Esophagus mucosa (tissue), 1 donor: ENCODE results near the gene ILDR2. TPM values are rescaled to one million over a fixed set of nuclear protein-coding genes. Genes with fewer than 3 reads are reported as not detected.
A peak's percentile ranks its signal among the peaks of the same experiment; 100 is the strongest.
"Not testable (repeated sequence)": the region's sequence is repeated elsewhere in the genome, so short reads cannot be mapped to it uniquely, and the experiment has no call there.

ENCODE experiments used
- ATAC-seq: fragments of 200-7000 bp; cut with Tn5 transposase; one replicate; pipeline ENCODE4 v1.9.1; 2020
- total RNA-seq: library from RNA; stranded (reverse); gene quantifications from one replicate; pipeline ENCODE4 v1.2.4, GENCODE V29; 2023
- donor health status: DM: yes; HTN: yes; CAD: no.

The ILDR2 gene
- total RNA-seq, 1 donor from 2014 or later: 0.08 TPM

- ATAC-seq: no peak
Measured at GRCh38 chr1:166884971-166885370, 90.4 kb downstream of the ILDR2 start.

- ATAC-seq: peak; percentile 56
Measured at GRCh38 chr1:166884040-166884642, 91.2 kb downstream of the ILDR2 start.

- ATAC-seq: no peak
Measured at GRCh38 chr1:166882893-166883292, 92.4 kb downstream of the ILDR2 start.

- ATAC-seq: not testable (repeated sequence)
Measured at GRCh38 chr1:166878173-166878917, 97.0 kb downstream of the ILDR2 start.

GRCh38 chr1:166876540-166876838, 98.9 kb downstream of the ILDR2 start:
- no peak for ATAC-seq

GRCh38 chr1:166875734-166876539, 99.4 kb downstream of the ILDR2 start, which contains the start of gene TADA1:
Gene TADA1 (minus strand): TSS chr1:166876264. CDS start chr1:166876233, 31 bp downstream.
- ATAC-seq: peak; percentile 98

GRCh38 chr1:166875302-166875733, 100.0 kb downstream of the ILDR2 start:
- no peak for ATAC-seq

GRCh38 chr1:166874464-166874863, 100.9 kb downstream of the ILDR2 start:
- no peak for ATAC-seq

- ATAC-seq: no peak
Measured at GRCh38 chr1:166870584-166870983, 104.8 kb downstream of the ILDR2 start.

GRCh38 chr1:166869318-166870099, 105.8 kb downstream of the ILDR2 start:
- no peak for ATAC-seq

- ATAC-seq: no peak
Measured at GRCh38 chr1:166868639-166869038, 106.7 kb downstream of the ILDR2 start.

GRCh38 chr1:166865926-166866325, 109.4 kb downstream of the ILDR2 start:
- no peak for ATAC-seq

GRCh38 chr1:166859597-166859996, 115.7 kb downstream of the ILDR2 start:
- no peak for ATAC-seq

GRCh38 chr1:166858726-166859419, 116.5 kb downstream of the ILDR2 start:
- no peak for ATAC-seq

Other genes starting within 250 kb of the ILDR2 start
- gene POGK, start 136.1 kb downstream of the ILDR2 start, total RNA-seq: 21.0 TPM
- 7.1 TPM for gene TADA1, start 99.3 kb downstream of the ILDR2 start, total RNA-seq
- gene MAEL, start 13.7 kb upstream of the ILDR2 start, total RNA-seq: 0.24 TPM
- gene GPA33, start 114.8 kb upstream of the ILDR2 start, total RNA-seq: not detected
- not detected for gene STYXL2, start 118.5 kb upstream of the ILDR2 start, total RNA-seq
- gene POU2F1, start 245.3 kb upstream of the ILDR2 start, total RNA-seq: 9.4 TPM